Measurements from ENCODE around the gene MIPEP. TPM values are rescaled to one million over a fixed set of nuclear protein-coding genes. Genes with fewer than 3 reads are reported as not detected.

MIPEP gene
- total and polyA plus RNA-seq, 10 of the 15 experiments (the other 5 are each of a cell fraction or from before 2014, with no cell fraction given), result 15.6 to 56.2 (median 29.8) TPM

DNA sequence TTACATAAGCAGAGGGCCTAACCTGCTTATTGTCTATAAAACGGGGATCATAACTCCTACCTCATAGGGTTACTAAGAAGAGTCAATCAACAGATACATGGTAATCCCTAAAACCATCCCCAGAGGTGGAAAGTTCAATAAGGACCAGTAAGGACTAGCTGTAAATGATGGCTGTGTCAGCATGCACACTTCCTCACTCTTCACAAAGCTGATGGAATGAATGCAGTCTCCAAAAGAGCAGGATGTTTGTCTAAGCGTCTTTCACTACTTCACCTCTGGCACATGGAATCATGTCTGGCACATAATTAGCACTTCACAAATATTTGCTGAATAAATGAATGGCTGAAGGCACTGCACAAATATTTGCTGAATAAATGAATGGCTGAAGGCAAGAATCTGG lies 134.2 kb downstream of the MIPEP start (continued):
- no peak for TF ChIP-seq SMARCA5 (IDR thresholded peaks at IDR 0.05)

DNA sequence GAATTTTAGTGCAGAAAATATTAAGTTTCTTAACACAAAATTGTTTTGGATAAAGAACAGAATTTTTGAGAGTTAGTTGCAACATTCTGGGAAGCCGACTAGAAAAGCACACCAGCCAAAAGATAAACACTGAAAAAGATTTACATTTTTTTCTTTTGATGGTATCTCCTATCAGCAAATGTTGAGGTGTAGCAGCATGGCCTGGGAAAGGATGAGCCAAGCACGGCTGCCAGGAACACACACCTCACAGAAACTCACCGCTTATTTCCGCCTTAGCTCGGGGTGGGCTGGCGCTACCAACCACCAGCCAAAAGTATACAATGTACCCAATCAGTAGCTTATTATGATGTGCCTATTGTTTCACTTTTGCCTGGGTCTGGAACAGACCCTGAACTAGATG lies 134.7 kb downstream of the MIPEP start:
- Histone ChIP-seq H4K20me1 (ENCODE audit: control insufficient read depth, insufficient read depth) (no peaks in the 10 kb centered on the region), H3K79me2 (ENCODE audit: control insufficient read depth, insufficient read depth, low read length) (no peaks in the 10 kb centered on the region), H3K36me3 (ENCODE audit: control insufficient read depth in 2 of 2, insufficient read depth in 2 of 2, low read length in 1 of 2) (no peaks in the 10 kb centered on the region; a peak in 1 of 4 replicates), H3K27me3 (replicated peaks in 1 of 2; ENCODE audit: control insufficient read depth in 2 of 2, insufficient read depth in 2 of 2, low read length in 1 of 2) (no peaks in the 10 kb centered on the region), H3K27ac (ENCODE audit: control insufficient read depth, insufficient read depth) (no peak overlapping the region), H3K9ac (ENCODE audit: control insufficient read depth, insufficient read depth, low read length) (no peak overlapping the region), H3K9me3 (replicated peaks; ENCODE audit: control insufficient read depth, insufficient read depth, low read length) (no peaks in the 10 kb centered on the region), H3K4me1 (ENCODE audit: control insufficient read depth, insufficient read depth, low read length) (peaks cover 34% of the 10 kb centered on the region), H3K4me2 (ENCODE audit: control insufficient read depth, insufficient read depth) (no peak overlapping the region), H2AFZ (ENCODE audit: control insufficient read depth, low read depth, low read length) (no peak overlapping the region), H3K4me3 (no peak overlapping the region)
- intact Hi-C loops (cut with micrococcal nuclease; ENCODE audit: unreplicated experiment) (no loop called here), in situ Hi-C loops (cut with MboI) (no loop called here)
- RAD21 ChIA-PET (ENCODE audit: unreplicated experiment), result interaction anchor here (0.8 kb wide), 1 partner anchor 56 kb away, joined by 3 read pairs; no protein-coding TSS in a partner anchor
- ATAC-seq (no peak), DNase-seq (ENCODE audit: low read depth, low spot score) (no peak), FAIRE-seq (no peak)
- 97% methylated on average over 6 of the region's 6 CpGs for WGBS (ENCODE audit: insufficient coverage, insufficient replicate concordance, low lambda C conversion rate, missing lambda C conversion rate)
- CTCF ChIA-PET, result interaction anchor here (1.2 to 1.3 kb wide), 2 partner anchors 13 to 24 kb away, joined by 3 to 5 read pairs; no protein-coding TSS in a partner anchor
- SMC1A ChIA-PET (ENCODE audit: uncharacterized antibody, unreplicated experiment), result interaction anchor here (1.4 to 2.6 kb wide), 3 partner anchors 13 to 56 kb away, joined by 3 to 6 read pairs (median 5); no protein-coding TSS in a partner anchor
- POLR2A ChIA-PET, result interaction anchor here (1.1 kb wide), 1 partner anchor 54 kb away, joined by 3 read pairs; no protein-coding TSS in a partner anchor
- BruUV-seq (replicated peaks), result no TSS peak
- TF ChIP-seq, protein P1, sequence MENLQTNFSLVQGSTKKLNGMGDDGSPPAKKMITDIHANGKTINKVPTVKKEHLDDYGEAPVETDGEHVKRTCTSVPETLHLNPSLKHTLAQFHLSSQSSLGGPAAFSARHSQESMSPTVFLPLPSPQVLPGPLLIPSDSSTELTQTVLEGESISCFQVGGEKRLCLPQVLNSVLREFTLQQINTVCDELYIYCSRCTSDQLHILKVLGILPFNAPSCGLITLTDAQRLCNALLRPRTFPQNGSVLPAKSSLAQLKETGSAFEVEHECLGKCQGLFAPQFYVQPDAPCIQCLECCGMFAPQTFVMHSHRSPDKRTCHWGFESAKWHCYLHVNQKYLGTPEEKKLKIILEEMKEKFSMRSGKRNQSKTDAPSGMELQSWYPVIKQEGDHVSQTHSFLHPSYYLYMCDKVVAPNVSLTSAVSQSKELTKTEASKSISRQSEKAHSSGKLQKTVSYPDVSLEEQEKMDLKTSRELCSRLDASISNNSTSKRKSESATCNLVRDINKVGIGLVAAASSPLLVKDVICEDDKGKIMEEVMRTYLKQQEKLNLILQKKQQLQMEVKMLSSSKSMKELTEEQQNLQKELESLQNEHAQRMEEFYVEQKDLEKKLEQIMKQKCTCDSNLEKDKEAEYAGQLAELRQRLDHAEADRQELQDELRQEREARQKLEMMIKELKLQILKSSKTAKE (IDR thresholded peaks at IDR 0.05; ENCODE audit: low read depth, poor library complexity, severe bottlenecking), result no peak
- TF ChIP-seq MTA2 (IDR thresholded peaks at IDR 0.05; ENCODE audit: low read depth) (no peak), ETV6 (conservative IDR thresholded peaks at IDR 0.05 in 1 of 2, IDR thresholded peaks at IDR 0.05 in 1 of 2; ENCODE audit: borderline replicate concordance in 1 of 2, low read depth in 1 of 2) (no peak), PAX5 (IDR thresholded peaks at IDR 0.05; ENCODE audit: borderline replicate concordance, low read depth, low read length) (no peak), ZNF24 (IDR thresholded peaks at IDR 0.05) (no peak), NR2F1 (conservative IDR thresholded peaks at IDR 0.05) (no peak), STAT1 (conservative IDR thresholded peaks at IDR 0.05) (no peak)
- TF ChIP-seq, protein P2, sequence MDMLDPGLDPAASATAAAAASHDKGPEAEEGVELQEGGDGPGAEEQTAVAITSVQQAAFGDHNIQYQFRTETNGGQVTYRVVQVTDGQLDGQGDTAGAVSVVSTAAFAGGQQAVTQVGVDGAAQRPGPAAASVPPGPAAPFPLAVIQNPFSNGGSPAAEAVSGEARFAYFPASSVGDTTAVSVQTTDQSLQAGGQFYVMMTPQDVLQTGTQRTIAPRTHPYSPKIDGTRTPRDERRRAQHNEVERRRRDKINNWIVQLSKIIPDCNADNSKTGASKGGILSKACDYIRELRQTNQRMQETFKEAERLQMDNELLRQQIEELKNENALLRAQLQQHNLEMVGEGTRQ (IDR thresholded peaks at IDR 0.05; ENCODE audit: borderline replicate concordance, low read depth, low read length), result no peak
- TF ChIP-seq, protein P3, sequence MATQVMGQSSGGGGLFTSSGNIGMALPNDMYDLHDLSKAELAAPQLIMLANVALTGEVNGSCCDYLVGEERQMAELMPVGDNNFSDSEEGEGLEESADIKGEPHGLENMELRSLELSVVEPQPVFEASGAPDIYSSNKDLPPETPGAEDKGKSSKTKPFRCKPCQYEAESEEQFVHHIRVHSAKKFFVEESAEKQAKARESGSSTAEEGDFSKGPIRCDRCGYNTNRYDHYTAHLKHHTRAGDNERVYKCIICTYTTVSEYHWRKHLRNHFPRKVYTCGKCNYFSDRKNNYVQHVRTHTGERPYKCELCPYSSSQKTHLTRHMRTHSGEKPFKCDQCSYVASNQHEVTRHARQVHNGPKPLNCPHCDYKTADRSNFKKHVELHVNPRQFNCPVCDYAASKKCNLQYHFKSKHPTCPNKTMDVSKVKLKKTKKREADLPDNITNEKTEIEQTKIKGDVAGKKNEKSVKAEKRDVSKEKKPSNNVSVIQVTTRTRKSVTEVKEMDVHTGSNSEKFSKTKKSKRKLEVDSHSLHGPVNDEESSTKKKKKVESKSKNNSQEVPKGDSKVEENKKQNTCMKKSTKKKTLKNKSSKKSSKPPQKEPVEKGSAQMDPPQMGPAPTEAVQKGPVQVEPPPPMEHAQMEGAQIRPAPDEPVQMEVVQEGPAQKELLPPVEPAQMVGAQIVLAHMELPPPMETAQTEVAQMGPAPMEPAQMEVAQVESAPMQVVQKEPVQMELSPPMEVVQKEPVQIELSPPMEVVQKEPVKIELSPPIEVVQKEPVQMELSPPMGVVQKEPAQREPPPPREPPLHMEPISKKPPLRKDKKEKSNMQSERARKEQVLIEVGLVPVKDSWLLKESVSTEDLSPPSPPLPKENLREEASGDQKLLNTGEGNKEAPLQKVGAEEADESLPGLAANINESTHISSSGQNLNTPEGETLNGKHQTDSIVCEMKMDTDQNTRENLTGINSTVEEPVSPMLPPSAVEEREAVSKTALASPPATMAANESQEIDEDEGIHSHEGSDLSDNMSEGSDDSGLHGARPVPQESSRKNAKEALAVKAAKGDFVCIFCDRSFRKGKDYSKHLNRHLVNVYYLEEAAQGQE (IDR thresholded peaks at IDR 0.05; ENCODE audit: low read depth, low read length), result no peak

Data from GM12878 (cell line).